ENCODE results near the gene B3GALNT2. TPM values are rescaled to one million over a fixed set of nuclear protein-coding genes. Genes with fewer than 3 reads are reported as not detected.
A peak's percentile ranks its signal among the peaks of the same experiment; 100 is the strongest.

Gene B3GALNT2
- total and polyA plus RNA-seq, 8 donors, result 8.6 to 51.6 (median 37.4) TPM

DNA sequence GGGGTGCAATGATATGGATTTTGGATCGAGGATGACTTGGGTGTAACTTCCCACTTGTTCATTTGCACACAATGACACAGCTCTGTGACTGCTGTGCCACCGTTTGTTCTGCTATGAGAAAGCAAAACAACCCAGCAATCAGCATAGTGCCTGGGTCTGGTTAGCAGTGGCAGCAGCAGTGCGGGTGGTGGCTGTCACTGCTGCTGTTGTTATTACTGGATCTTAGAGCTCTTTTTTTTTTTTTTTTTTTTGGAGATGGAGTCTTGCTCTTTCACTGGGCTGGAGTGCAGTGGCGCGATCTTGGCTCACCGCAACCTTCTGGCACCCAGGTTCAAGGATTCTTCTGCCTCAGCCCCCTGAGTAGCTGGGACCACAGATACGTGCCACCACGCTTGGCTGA lies 80.2 kb downstream of the B3GALNT2 start:
- Histone ChIP-seq H3K4me3 (no peak overlapping the region), H3K27ac (no peak overlapping the region), H3K27me3 (no peaks in the 10 kb centered on the region), H3K9me3 (no peaks in the 10 kb centered on the region), H3K4me1 (no peaks in the 10 kb centered on the region), H3K36me3 (no peaks in the 10 kb centered on the region)
- TF ChIP-seq, protein P1, sequence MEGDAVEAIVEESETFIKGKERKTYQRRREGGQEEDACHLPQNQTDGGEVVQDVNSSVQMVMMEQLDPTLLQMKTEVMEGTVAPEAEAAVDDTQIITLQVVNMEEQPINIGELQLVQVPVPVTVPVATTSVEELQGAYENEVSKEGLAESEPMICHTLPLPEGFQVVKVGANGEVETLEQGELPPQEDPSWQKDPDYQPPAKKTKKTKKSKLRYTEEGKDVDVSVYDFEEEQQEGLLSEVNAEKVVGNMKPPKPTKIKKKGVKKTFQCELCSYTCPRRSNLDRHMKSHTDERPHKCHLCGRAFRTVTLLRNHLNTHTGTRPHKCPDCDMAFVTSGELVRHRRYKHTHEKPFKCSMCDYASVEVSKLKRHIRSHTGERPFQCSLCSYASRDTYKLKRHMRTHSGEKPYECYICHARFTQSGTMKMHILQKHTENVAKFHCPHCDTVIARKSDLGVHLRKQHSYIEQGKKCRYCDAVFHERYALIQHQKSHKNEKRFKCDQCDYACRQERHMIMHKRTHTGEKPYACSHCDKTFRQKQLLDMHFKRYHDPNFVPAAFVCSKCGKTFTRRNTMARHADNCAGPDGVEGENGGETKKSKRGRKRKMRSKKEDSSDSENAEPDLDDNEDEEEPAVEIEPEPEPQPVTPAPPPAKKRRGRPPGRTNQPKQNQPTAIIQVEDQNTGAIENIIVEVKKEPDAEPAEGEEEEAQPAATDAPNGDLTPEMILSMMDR (IDR thresholded peaks at IDR 0.05), result no peak
- FAIRE-seq (no peak), DNase-seq (no peak), ATAC-seq (no peak)
- 88 to 90% methylated on average over 8 of the region's 8 CpGs for WGBS, 2 donors
- intact Hi-C loops (cut with DNase I), result no loop called here

DNA sequence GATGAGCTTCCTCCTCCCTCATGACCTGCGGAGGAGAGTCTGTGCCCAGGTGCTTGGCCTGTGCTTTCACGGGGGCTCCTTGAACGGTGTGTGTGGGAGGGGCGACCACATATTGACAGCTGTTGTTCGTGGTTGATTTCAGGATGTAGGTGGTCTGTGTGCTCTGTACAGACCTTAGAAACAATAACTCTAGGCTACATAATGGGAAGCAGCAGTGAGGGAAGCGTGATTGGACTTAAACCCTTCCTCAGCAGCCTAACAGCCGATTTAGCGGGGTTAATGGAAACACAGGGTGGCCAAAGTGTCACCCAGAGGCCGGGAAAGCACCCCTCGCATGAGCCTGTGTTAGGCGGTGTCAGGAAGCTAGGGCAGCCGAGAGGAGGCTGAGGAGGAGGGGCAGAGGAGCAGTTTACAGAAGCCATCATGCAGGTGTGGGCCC lies 81.0 kb downstream of the B3GALNT2 start:
- Histone ChIP-seq H3K27ac (no peak overlapping the region), H3K4me1 (no peaks in the 10 kb centered on the region), H3K9me3 (no peaks in the 10 kb centered on the region), H3K36me3 (no peaks in the 10 kb centered on the region), H3K27me3 (no peaks in the 10 kb centered on the region), H3K4me3 (no peak overlapping the region)
- TF ChIP-seq, protein P1 (IDR thresholded peaks at IDR 0.05), result no peak
- ATAC-seq (no peak), DNase-seq (no peak), FAIRE-seq (no peak)
- intact Hi-C loops (cut with DNase I), result no loop called here
- 75 to 76% methylated on average over 12 of the region's 12 CpGs for WGBS, 2 donors

DNA sequence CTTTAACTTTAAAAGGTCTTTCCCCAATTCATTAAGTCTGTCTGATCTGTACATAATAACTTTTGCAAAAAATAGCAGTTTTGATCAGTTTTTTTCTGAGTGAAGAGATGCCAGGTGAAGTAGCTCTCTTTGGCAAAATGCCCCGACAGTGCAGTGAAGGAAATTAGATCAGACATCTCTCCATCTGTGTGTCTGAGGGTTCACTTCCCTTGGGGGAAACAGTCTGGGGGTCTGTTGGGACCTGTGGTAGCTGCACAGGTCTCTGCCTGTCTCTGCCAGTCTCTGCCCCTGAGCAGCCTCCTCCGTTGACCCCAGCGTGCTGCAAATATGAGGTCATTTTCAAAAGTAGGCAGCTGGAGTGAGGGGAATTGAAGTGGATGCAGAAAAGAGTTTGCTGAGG lies 82.5 kb downstream of the B3GALNT2 start:
- Histone ChIP-seq H3K27me3 (no peaks in the 10 kb centered on the region), H3K36me3 (no peaks in the 10 kb centered on the region), H3K9me3 (no peaks in the 10 kb centered on the region), H3K4me3 (no peak overlapping the region), H3K27ac (no peak overlapping the region), H3K4me1 (no peaks in the 10 kb centered on the region)
- ATAC-seq, result no peak
- TF ChIP-seq, protein P1 (IDR thresholded peaks at IDR 0.05), result no peak
- FAIRE-seq, result no peak
- intact Hi-C loops (cut with DNase I), result no loop called here
- no peak for DNase-seq
- WGBS, 2 donors, result 76 to 85% methylated on average over 3 of the region's 3 CpGs

DNA sequence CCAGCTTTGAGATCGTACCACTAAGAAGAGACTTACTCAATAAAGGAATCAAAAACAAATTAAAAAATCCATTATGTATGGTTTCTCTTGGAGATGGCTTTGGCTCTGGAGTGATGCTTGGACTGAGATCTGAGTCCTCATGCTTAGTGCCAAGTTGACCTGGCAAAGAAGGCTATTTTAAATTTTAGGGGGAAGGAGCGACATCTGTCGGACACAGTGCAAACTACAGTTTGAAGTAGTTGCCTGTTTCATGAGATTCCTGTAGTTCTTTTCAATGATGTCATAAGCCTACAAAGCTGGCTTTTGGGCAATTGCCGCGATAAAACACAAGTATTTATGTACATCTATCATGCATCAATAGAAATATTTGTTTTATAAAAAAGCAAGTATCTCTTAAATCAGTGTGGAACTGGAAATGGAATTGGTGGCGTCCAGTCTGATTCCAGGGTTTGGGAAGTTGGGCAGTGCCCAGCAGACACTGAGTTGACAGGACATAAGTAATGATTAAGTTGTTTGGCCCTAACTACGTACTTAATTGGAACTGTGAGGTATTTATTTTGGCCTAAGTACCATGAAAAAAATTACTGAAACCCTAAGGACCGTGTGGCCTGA lies 87.1 kb downstream of the B3GALNT2 start:
- peak; percentile 84 for FAIRE-seq

More for the DNA sequence above, 87.1 kb downstream of the B3GALNT2 start:
- Histone ChIP-seq H3K4me1 (no peaks in the 10 kb centered on the region), H3K9me3 (no peaks in the 10 kb centered on the region), H3K4me3 (no peak overlapping the region), H3K36me3 (no peaks in the 10 kb centered on the region), H3K27me3 (no peaks in the 10 kb centered on the region), H3K27ac (no peak overlapping the region)
- DNase-seq, result peak in 3 of 6 donors; percentile 37 to 80 (median 49)
- TF ChIP-seq, protein P1 (IDR thresholded peaks at IDR 0.05), result peak; percentile 75 to 83 (median 77)
- WGBS, 2 donors, result 29 to 30% methylated on average over 8 of the region's 8 CpGs
- intact Hi-C loops (cut with DNase I), result loop anchor here in 2 of 3 donors (5.0 to 10.0 kb wide), 2 partner anchors 162 to 315 kb away; no protein-coding TSS in a partner anchor
- ATAC-seq, result peak; percentile 62 to 93 (median 88)

Data from pancreas (tissue), 10 donors.